H1 (cell line): ENCODE results near the gene PLAU. TPM values are rescaled to one million over a fixed set of nuclear protein-coding genes. Genes with fewer than 3 reads are reported as not detected.
A peak's percentile ranks its signal among the peaks of the same experiment; 100 is the strongest.

ENCODE experiments used
- CTCF ChIA-PET: fragments of 300-600 bp; sonication (Branson Sonifier 250); formaldehyde crosslinking; loops from one replicate; lab custom pipeline; 2021; ENCODE audit not compliant: partially characterized antibody; lab: Charles Lee
- POLR2A ChIA-PET: fragments of 300-600 bp; sonication (Branson Sonifier 250); formaldehyde crosslinking; loops from one replicate; lab custom pipeline; 2021; ENCODE audit warnings: inconsistent platforms; ENCODE audit not compliant: partially characterized antibody; lab: Charles Lee
- DNase-seq, 2 experiments: peaks; one replicate each; pipeline versions ENCODE4 v3.0.0 to v3.0.0-alpha.2; 2010 to 2022; ENCODE audit warnings: low spot score in 2 of 2, low read depth in 1 of 2, mixed read lengths in 1 of 2
- FAIRE-seq: peaks from 2 replicates; lab custom pipeline; 2011; peaks lifted over from hg19 to GRCh38; lab: Jason Lieb, UNC
- H2AFZ ChIP-seq: 2 replicates; pipeline ENCODE4 v1.8.1; 2012; ENCODE audit warnings: low read length, inconsistent platforms
- H2AK5ac ChIP-seq: 2 replicates; pipeline ENCODE4 v1.6.1; 2013; ENCODE audit warnings: low read depth, low read length
- H2BK120ac ChIP-seq: replicated peaks from 2 replicates; pipeline ENCODE3; 2013; ENCODE audit warnings: low read depth, low read length, inconsistent platforms
- H2BK12ac ChIP-seq: 2 replicates; pipeline ENCODE4 v1.6.1; 2013; ENCODE audit warnings: low read depth, low read length
- H2BK15ac ChIP-seq: 2 replicates; pipeline ENCODE4 v1.6.1; 2013; ENCODE audit warnings: low read length
- H2BK20ac ChIP-seq: 2 replicates; pipeline ENCODE4 v1.6.1; 2013; ENCODE audit warnings: low read length
- H2BK5ac ChIP-seq: 2 replicates; pipeline ENCODE4 v1.6.1; 2013; ENCODE audit warnings: low read depth, low read length
- H3K14ac ChIP-seq: 2 replicates; pipeline ENCODE4 v1.6.1; 2013; ENCODE audit warnings: inconsistent platforms; ENCODE audit not compliant: insufficient read length
- H3K18ac ChIP-seq: 2 replicates; pipeline ENCODE4 v1.6.1; 2013; ENCODE audit warnings: low read length; ENCODE audit errors: extremely low read depth
- H3K23ac ChIP-seq: 2 replicates; pipeline ENCODE4 v1.6.1; 2013; ENCODE audit warnings: inconsistent platforms; ENCODE audit not compliant: insufficient read length
- H3K23me2 ChIP-seq: 2 replicates; pipeline ENCODE4 v1.6.1; 2013; ENCODE audit warnings: low read depth, low read length
- H3K27ac ChIP-seq: 2 replicates; pipeline ENCODE4 v1.6.1; 2011; ENCODE audit warnings: low read depth, low read length, inconsistent platforms
- H3K27me3 ChIP-seq, 4 experiments: replicated peaks in 1 of 4; 1 replicate in 1 of 4; 2 replicates in 3 of 4; pipeline versions ENCODE4 v1.6.1 to v1.8.1; 2011 to 2013; ENCODE audit warnings: low read length in 3 of 4, mild to moderate bottlenecking in 3 of 4, inconsistent platforms in 2 of 4, mixed read lengths in 2 of 4, moderate library complexity in 1 of 4; ENCODE audit not compliant: control insufficient read depth in 3 of 4, insufficient read depth in 3 of 4; ENCODE audit errors: extremely low read depth in 1 of 4
- H3K36me3 ChIP-seq, 4 experiments: 2 replicates each; pipeline versions ENCODE4 v1.6.1 to v1.8.1; 2011 to 2013; ENCODE audit warnings: mild to moderate bottlenecking in 4 of 4, low read length in 3 of 4, moderate library complexity in 2 of 4, control low read depth in 1 of 4, inconsistent platforms in 1 of 4; ENCODE audit not compliant: insufficient read depth in 4 of 4, control insufficient read depth in 2 of 4
- H3K4ac ChIP-seq: replicated peaks from 2 replicates; pipeline ENCODE3; 2013; ENCODE audit warnings: low read length, low read depth, mixed read lengths, inconsistent platforms; ENCODE audit not compliant: insufficient read length
- H3K4me1 ChIP-seq, 4 experiments: replicated peaks in 1 of 4; 1 replicate in 1 of 4; 2 replicates in 3 of 4; pipeline versions ENCODE4 v1.6.1 to v1.8.1; 2011 to 2013; ENCODE audit warnings: low read length in 3 of 4, inconsistent platforms in 2 of 4, mixed read lengths in 1 of 4; ENCODE audit not compliant: insufficient read depth in 4 of 4, control insufficient read depth in 3 of 4
- H3K4me2 ChIP-seq, 2 experiments: 2 replicates each; pipeline versions ENCODE4 v1.6.1 to v1.8.1; 2011 to 2013; ENCODE audit warnings: low read depth in 2 of 2, low read length in 2 of 2, control low read depth in 1 of 2, inconsistent platforms in 1 of 2, mild to moderate bottlenecking in 1 of 2; ENCODE audit not compliant: insufficient read depth in 1 of 2
- H3K4me3 ChIP-seq, 4 experiments: fragments of 200-600, 300-600 bp in 1 of 4; sonication (generic), shearing (Covaris generic), sonication (Bioruptor Twin) in 1 of 4; 2 replicates each; pipeline versions ENCODE4 v1.5.1 to v1.8.1; 2011 to 2016; ENCODE audit warnings: low read length in 4 of 4, low read depth in 3 of 4, control low read depth in 2 of 4, inconsistent platforms in 2 of 4, mild to moderate bottlenecking in 2 of 4, mixed read lengths in 1 of 4, moderate library complexity in 1 of 4; ENCODE audit not compliant: insufficient read depth in 2 of 4; ENCODE audit errors: extremely low read depth in 1 of 4
- H3K56ac ChIP-seq: replicated peaks from 2 replicates; pipeline ENCODE3; 2013; ENCODE audit warnings: low read depth, mild to moderate bottlenecking, mixed read lengths, low read length, inconsistent platforms; ENCODE audit not compliant: insufficient read length
- H3K79me1 ChIP-seq: 2 replicates; pipeline ENCODE4 v1.6.1; 2013; ENCODE audit warnings: low read depth, low read length, control low read depth
- H3K79me2 ChIP-seq, 2 experiments: 2 replicates each; pipeline versions ENCODE4 v1.6.1 to v1.8.1; 2012 to 2013; ENCODE audit warnings: low read length in 2 of 2, mild to moderate bottlenecking in 2 of 2, inconsistent platforms in 1 of 2; ENCODE audit not compliant: insufficient read depth in 2 of 2, control insufficient read depth in 1 of 2
- H3K9ac ChIP-seq, 4 experiments: replicated peaks in 1 of 4; 1 replicate in 1 of 4; 2 replicates in 3 of 4; pipeline versions ENCODE4 v1.6.1 to v1.8.1; 2011 to 2013; ENCODE audit warnings: low read depth in 3 of 4, low read length in 3 of 4, control low read depth in 2 of 4, mild to moderate bottlenecking in 2 of 4, moderate library complexity in 2 of 4, inconsistent platforms in 1 of 4; ENCODE audit errors: extremely low read depth in 1 of 4
- H3K9me3 ChIP-seq, 2 experiments: 2 replicates each; pipeline versions ENCODE4 v1.6.1 to v1.8.1; 2012 to 2013; ENCODE audit warnings: mild to moderate bottlenecking in 2 of 2, moderate library complexity in 2 of 2, control low read depth in 1 of 2, inconsistent platforms in 1 of 2, low read depth in 1 of 2, low read length in 1 of 2, mixed read lengths in 1 of 2; ENCODE audit not compliant: insufficient read depth in 2 of 2
- H4K20me1 ChIP-seq, 2 experiments: replicated peaks in 1 of 2; 2 replicates each; pipeline versions ENCODE3 to v1.8.1; 2011 to 2013; ENCODE audit warnings: inconsistent platforms in 2 of 2, low read length in 2 of 2, mild to moderate bottlenecking in 1 of 2; ENCODE audit not compliant: insufficient read depth in 2 of 2, control insufficient read depth in 1 of 2
- H4K5ac ChIP-seq: 2 replicates; pipeline ENCODE4 v1.6.1; 2013; ENCODE audit warnings: low read length, low read depth, mixed read lengths, inconsistent platforms; ENCODE audit not compliant: insufficient read length
- H4K8ac ChIP-seq: 2 replicates; pipeline ENCODE4 v1.8.0; 2013; ENCODE audit warnings: mild to moderate bottlenecking, moderate library complexity, low read length, inconsistent platforms; ENCODE audit not compliant: insufficient read depth; ENCODE audit errors: extremely low read depth
- H4K91ac ChIP-seq: replicated peaks from 2 replicates; pipeline ENCODE3; 2013; ENCODE audit warnings: low read length, mixed read lengths, inconsistent platforms; ENCODE audit not compliant: insufficient read length
- BACH1 ChIP-seq: IDR thresholded peaks from 2 replicates; pipeline ENCODE4 v1.6.1; 2012; ENCODE audit warnings: low read length, improper control_type of control experiment
- KDM4A ChIP-seq: IDR thresholded peaks from one replicate; pipeline ENCODE4 v1.7.1; 2012; ENCODE audit warnings: low read depth, mild to moderate bottlenecking, moderate library complexity, low read length, inconsistent platforms; ENCODE audit not compliant: severe bottlenecking
- POU5F1 ChIP-seq: IDR thresholded peaks from 2 replicates; pipeline ENCODE4 v1.6.1; 2011; ENCODE audit warnings: low read depth, mild to moderate bottlenecking, low read length, moderate library complexity
- RNF2 ChIP-seq: fragments of 200-900, 300-1000 bp; sonication (generic); IDR thresholded peaks from 2 replicates; pipeline ENCODE4 v1.7.1; 2016; ENCODE audit warnings: borderline replicate concordance, low read depth, mild to moderate bottlenecking, antibody characterized with exemption, low read length; ENCODE audit not compliant: poor library complexity, severe bottlenecking; ENCODE audit errors: missing control alignments
- SRF ChIP-seq: IDR thresholded peaks from 2 replicates; pipeline ENCODE4 v1.6.1; 2011; ENCODE audit warnings: mild to moderate bottlenecking, low read depth, low read length, moderate library complexity
- SUZ12 ChIP-seq: fragments of 200-600 bp; sonication (generic); IDR thresholded peaks from 2 replicates; pipeline ENCODE4 v1.6.1; 2012; ENCODE audit warnings: mild to moderate bottlenecking, inconsistent platforms, low read length, moderate library complexity, mixed read lengths
- YY1 ChIP-seq: IDR thresholded peaks from 2 replicates; pipeline ENCODE4 v1.6.1; 2011; ENCODE audit warnings: low read depth, mild to moderate bottlenecking, low read length
- WGBS, 2 experiments: shearing (Covaris generic) in 1 of 2; methylation state at CpG; one replicate each; pipeline versions ENCODE4 v1.1.6 to v1.1.7; 2013 to 2015; ENCODE audit warnings: low lambda C conversion rate in 2 of 2, mixed read lengths in 2 of 2, inconsistent platforms in 1 of 2, low coverage in 1 of 2, missing lambda C conversion rate in 1 of 2; ENCODE audit not compliant: insufficient replicate concordance in 2 of 2, insufficient coverage in 1 of 2, insufficient read length in 1 of 2; ENCODE audit errors: extremely low coverage in 1 of 2, missing lambda C conversion rate in 1 of 2; 5-methylcytosine and 5-hydroxymethylcytosine counted together
- polyA plus RNA-seq, 7 experiments: library from polyadenylated mRNA; depleted of rRNA in 3 of 7; stranded (reverse) in 5 of 7; unstranded in 2 of 7; fragments of >200 nt in 5 of 7; fragments of 200-250 nt in 2 of 7; gene quantifications; 1 replicate in 5 of 7; 2 replicates in 1 of 7; 4 replicates in 1 of 7; pipeline versions ENCODE4 v1.2.1 to v1.2.3, GENCODE V29; 2011 to 2013; ENCODE audit warnings: missing spikeins in 2 of 7, mixed read lengths in 2 of 7
- total RNA-seq: library from RNA; stranded (reverse); fragmentation: NEBNext Ultra II Directional; extraction: Animal tissue kit (Norgen Biotek cat#: 25700); gene quantifications from 2 replicates; pipeline ENCODE4 v1.2.1, GENCODE V29; 2021
- TF ChIP-seq, protein P1 (sequence below), 3 experiments: IDR thresholded peaks; 1 replicate in 2 of 3; 2 replicates in 1 of 3; pipeline versions ENCODE4 v1.5.1 to v1.6.1; 2011; ENCODE audit warnings: low read length in 3 of 3, mild to moderate bottlenecking in 3 of 3, inconsistent platforms in 2 of 3, low read depth in 1 of 3, moderate library complexity in 1 of 3; ENCODE audit not compliant: insufficient read depth in 1 of 3; ENCODE audit errors: control extremely low read depth in 1 of 3
- TF ChIP-seq, protein P2 (sequence below): IDR thresholded peaks from 2 replicates; pipeline ENCODE4 v1.6.1; 2012; ENCODE audit warnings: inconsistent platforms

PLAU gene
- total and polyA plus RNA-seq, 2 of the 8 experiments (the other 6 are each of a cell fraction or from before 2014, with no cell fraction given) = 16.2 to 26.1 TPM

DNA sequence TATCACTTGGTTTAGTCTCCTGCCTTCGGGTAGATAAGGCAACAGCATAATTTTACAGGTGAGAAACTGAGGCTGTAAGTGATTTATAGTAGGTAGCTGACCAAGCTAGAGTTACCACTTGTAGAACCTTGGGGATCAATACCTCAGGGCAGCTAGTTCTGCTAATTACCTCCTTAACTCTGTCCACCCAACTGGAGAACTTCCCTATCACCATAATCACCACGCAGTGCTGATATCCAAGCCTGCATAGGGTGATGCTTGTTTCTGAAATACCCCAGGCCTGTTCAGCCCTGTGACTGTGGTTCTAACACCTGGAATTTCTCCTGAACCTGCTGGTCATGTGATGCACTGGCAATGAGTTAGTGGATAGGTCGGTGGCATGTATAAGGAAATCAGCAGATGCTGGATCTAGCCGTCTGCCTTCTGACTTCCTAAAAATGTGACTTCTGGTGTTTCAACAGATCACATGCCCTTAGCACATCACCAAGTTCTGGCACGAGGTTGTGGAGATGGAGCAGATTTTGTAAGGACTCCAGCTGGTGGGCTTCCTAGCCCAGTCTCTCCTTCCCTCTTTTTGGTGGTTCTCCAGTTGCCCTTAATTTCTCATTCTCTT, 15.3 kb downstream of the PLAU start:
- Histone ChIP-seq H4K20me1 (no peaks in the 10 kb centered on the region), H2BK15ac (peak overlapping the region; percentile 32; the same call in 1 of the 2 replicates), H3K14ac (no peak overlapping the region), H3K4me3 (no peak overlapping the region), H2BK12ac (no peak overlapping the region), H3K4ac (no peak overlapping the region), H3K27ac (no peak overlapping the region), H2BK120ac (no peak overlapping the region), H4K5ac (no peak overlapping the region), H3K27me3 (no peaks in the 10 kb centered on the region), H3K79me1 (no peaks in the 10 kb centered on the region), H3K79me2 (no peaks in the 10 kb centered on the region), H2BK5ac (no peak overlapping the region), H4K91ac (no peak overlapping the region), H3K56ac (no peak overlapping the region), H3K18ac (no peak overlapping the region), H3K4me1 (peaks cover 3 to 7% (median 4%) of the 10 kb centered on the region in 4 experiments), H3K36me3 (no peaks in the 10 kb centered on the region), H2AFZ (no peak overlapping the region), H3K23ac (no peak overlapping the region), H3K9me3 (no peaks in the 10 kb centered on the region; a peak in 1 of 4 replicates), H3K4me2 (no peak overlapping the region), H2BK20ac (no peak overlapping the region; the same call in 1 of the 2 replicates), H2AK5ac (no peak overlapping the region), H4K8ac (no peak overlapping the region), H3K9ac (no peak overlapping the region), H3K23me2 (no peaks in the 10 kb centered on the region)
- ChIA-PET CTCF (interaction anchor here (2.3 to 21.6 kb wide), 2 partner anchors 14 to 38 kb away, joined by 12 to 681 read pairs; no protein-coding TSS in a partner anchor), POLR2A (interaction anchor here (0.6 to 1.0 kb wide), 2 partner anchors 41 to 73 kb away, joined by 3 read pairs; no protein-coding TSS in a partner anchor)
- no peak for FAIRE-seq
- DNase-seq = no peak
- whole genome bisulfite sequencing, 2 experiments = 93% methylated on average over 5 of the region's 5 CpGs; no CpG with 5 or more reads in 1 of the 2 experiments
- TF ChIP-seq, protein P1, sequence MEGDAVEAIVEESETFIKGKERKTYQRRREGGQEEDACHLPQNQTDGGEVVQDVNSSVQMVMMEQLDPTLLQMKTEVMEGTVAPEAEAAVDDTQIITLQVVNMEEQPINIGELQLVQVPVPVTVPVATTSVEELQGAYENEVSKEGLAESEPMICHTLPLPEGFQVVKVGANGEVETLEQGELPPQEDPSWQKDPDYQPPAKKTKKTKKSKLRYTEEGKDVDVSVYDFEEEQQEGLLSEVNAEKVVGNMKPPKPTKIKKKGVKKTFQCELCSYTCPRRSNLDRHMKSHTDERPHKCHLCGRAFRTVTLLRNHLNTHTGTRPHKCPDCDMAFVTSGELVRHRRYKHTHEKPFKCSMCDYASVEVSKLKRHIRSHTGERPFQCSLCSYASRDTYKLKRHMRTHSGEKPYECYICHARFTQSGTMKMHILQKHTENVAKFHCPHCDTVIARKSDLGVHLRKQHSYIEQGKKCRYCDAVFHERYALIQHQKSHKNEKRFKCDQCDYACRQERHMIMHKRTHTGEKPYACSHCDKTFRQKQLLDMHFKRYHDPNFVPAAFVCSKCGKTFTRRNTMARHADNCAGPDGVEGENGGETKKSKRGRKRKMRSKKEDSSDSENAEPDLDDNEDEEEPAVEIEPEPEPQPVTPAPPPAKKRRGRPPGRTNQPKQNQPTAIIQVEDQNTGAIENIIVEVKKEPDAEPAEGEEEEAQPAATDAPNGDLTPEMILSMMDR (IDR thresholded peaks at IDR 0.05; ENCODE audit: control extremely low read depth in 1 of 3, insufficient read depth in 1 of 3, low read depth in 1 of 3, low read length in 3 of 3) = no peak
- TF ChIP-seq RNF2 (no peak), SUZ12 (no peak), SRF (no peak), POU5F1 (no peak), KDM4A (no peak), BACH1 (no peak), YY1 (no peak)
- TF ChIP-seq, protein P2, sequence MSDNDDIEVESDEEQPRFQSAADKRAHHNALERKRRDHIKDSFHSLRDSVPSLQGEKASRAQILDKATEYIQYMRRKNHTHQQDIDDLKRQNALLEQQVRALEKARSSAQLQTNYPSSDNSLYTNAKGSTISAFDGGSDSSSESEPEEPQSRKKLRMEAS = no peak
